WERI-Rb-1 (cell line): ENCODE measurements around the gene SIRPG.

Experiments used
- DNase-seq: peaks from one replicate; pipeline ENCODE4 v3.0.0-alpha.2; 2020
- H3K27ac ChIP-seq: fragments of 250-450 bp; sonication (Bioruptor Pico); 2 replicates; pipeline ENCODE4 v1.5.1; 2020; ENCODE audit warnings: mild to moderate bottlenecking, moderate library complexity
- H3K27me3 ChIP-seq: fragments of 250-450 bp; sonication (Bioruptor Pico); 2 replicates; pipeline ENCODE4 v1.5.1; 2021; ENCODE audit warnings: mild to moderate bottlenecking, low read depth, moderate library complexity; ENCODE audit not compliant: insufficient read depth, severe bottlenecking
- H3K36me3 ChIP-seq: fragments of 250-450 bp; sonication (Bioruptor Pico); 2 replicates; pipeline ENCODE4 v1.5.1; 2020; ENCODE audit warnings: mild to moderate bottlenecking, moderate library complexity
- H3K4me3 ChIP-seq: 2 replicates; pipeline ENCODE4 v1.5.1; 2011; ENCODE audit warnings: low read depth, mild to moderate bottlenecking, control low read depth, low read length
- H3K9me3 ChIP-seq: fragments of 250-450 bp; sonication (Bioruptor Pico); 2 replicates; pipeline ENCODE4 v1.5.1; 2021; ENCODE audit warnings: mild to moderate bottlenecking, moderate library complexity; ENCODE audit not compliant: severe bottlenecking
- CTCF ChIP-seq: IDR thresholded peaks from 2 replicates; pipeline ENCODE4 v1.5.1; 2011; ENCODE audit warnings: low read depth, mild to moderate bottlenecking, control low read depth, inconsistent platforms, low read length

The SIRPG gene

GRCh38 chr20:1631309-1632151 is 26.0 kb downstream of the SIRPG start:
- TF ChIP-seq CTCF, result no peak
- Histone ChIP-seq H3K4me3 (no peak overlapping the region), H3K36me3 (no peaks in the 10 kb centered on the region), H3K27ac (no peak overlapping the region), H3K9me3 (no peaks in the 10 kb centered on the region), H3K27me3 (peaks cover 68% of the 10 kb centered on the region)
- DNase-seq, result no peak

- H3K9me3 ChIP-seq, result no peaks in the 10 kb centered on the region
- H3K36me3 ChIP-seq, result no peaks in the 10 kb centered on the region
- no peak for DNase-seq
- H3K4me3 ChIP-seq, result no peak overlapping the region
- TF ChIP-seq CTCF, result no peak
- no peak overlapping the region for H3K27ac ChIP-seq
- peaks cover 76% of the 10 kb centered on the region for H3K27me3 ChIP-seq
Observed at GRCh38 chr20:1630186-1630585, 27.4 kb downstream of the SIRPG start.

- Histone ChIP-seq H3K36me3 (no peaks in the 10 kb centered on the region), H3K4me3 (no peak overlapping the region), H3K27ac (no peak overlapping the region), H3K9me3 (no peaks in the 10 kb centered on the region), H3K27me3 (peaks cover 83% of the 10 kb centered on the region)
- TF ChIP-seq CTCF, result no peak
- no peak for DNase-seq
Observed at GRCh38 chr20:1629321-1629720, 28.3 kb downstream of the SIRPG start.

GRCh38 chr20:1628621-1629020 is 29.0 kb downstream of the SIRPG start:
- H3K4me3 ChIP-seq, result no peak overlapping the region
- H3K36me3 ChIP-seq, result no peaks in the 10 kb centered on the region
- TF ChIP-seq CTCF, result no peak
- peaks cover 88% of the 10 kb centered on the region for H3K27me3 ChIP-seq
- no peak overlapping the region for H3K27ac ChIP-seq
- no peaks in the 10 kb centered on the region for H3K9me3 ChIP-seq
- no peak for DNase-seq

GRCh38 chr20:1627200-1627550 is 30.4 kb downstream of the SIRPG start:
- no peak for DNase-seq
- TF ChIP-seq CTCF, result no peak
- no peaks in the 10 kb centered on the region for H3K9me3 ChIP-seq
- H3K27ac ChIP-seq, result no peak overlapping the region
- H3K27me3 ChIP-seq, result peaks cover 83% of the 10 kb centered on the region
- H3K4me3 ChIP-seq, result no peak overlapping the region
- H3K36me3 ChIP-seq, result no peaks in the 10 kb centered on the region
